ACC112 (cell line): ENCODE data around the gene EPHX1.
"Not testable (repeated sequence)": the region's sequence is repeated elsewhere in the genome, so short reads cannot be mapped to it uniquely, and the experiment has no call there.

Experiments
- H2AFZ ChIP-seq: fragments of 200-600 bp; sonication (generic); one replicate; pipeline ENCODE4 v1.6.0; 2017; ENCODE audit warnings: antibody characterized with exemption, low read length; ENCODE audit not compliant: unreplicated experiment
- H3K27ac ChIP-seq: fragments of 200-600 bp; sonication (generic); 2 replicates; pipeline ENCODE4 v1.5.1; 2014; ENCODE audit warnings: low read depth, mild to moderate bottlenecking, antibody characterized with exemption, low read length, moderate library complexity
- H3K27me3 ChIP-seq: fragments of 200-600 bp; sonication (generic); 2 replicates; pipeline ENCODE4 v1.6.1; 2014; ENCODE audit warnings: mild to moderate bottlenecking, antibody characterized with exemption, low read length, moderate library complexity, mixed read lengths; ENCODE audit not compliant: insufficient read depth
- H3K36me3 ChIP-seq: fragments of 200-600 bp; sonication (generic); 2 replicates; pipeline ENCODE4 v1.6.1; 2016; ENCODE audit warnings: mild to moderate bottlenecking, antibody characterized with exemption, low read length, moderate library complexity, mixed read lengths; ENCODE audit not compliant: insufficient read depth
- H3K4me1 ChIP-seq: fragments of 200-600 bp; sonication (generic); one replicate; pipeline ENCODE4 v1.6.1; 2016; ENCODE audit warnings: low read length, mixed read lengths; ENCODE audit not compliant: insufficient read depth, unreplicated experiment, control insufficient read depth
- H3K4me3 ChIP-seq: fragments of 200-600 bp; sonication (generic); 2 replicates; pipeline ENCODE4 v1.5.1; 2014; ENCODE audit warnings: mild to moderate bottlenecking, low read depth, low read length
- H3K79me2 ChIP-seq: fragments of 200-600 bp; sonication (generic); one replicate; pipeline ENCODE4 v1.6.0; 2016; ENCODE audit warnings: low read length; ENCODE audit not compliant: control insufficient read depth, unreplicated experiment, insufficient read depth

The EPHX1 gene

GRCh38 chr1:225828706-225829345 lies 18.9 kb downstream of the EPHX1 start:
- Histone ChIP-seq H3K27ac (no peak overlapping the region), H2AFZ (no peak overlapping the region)

GRCh38 chr1:225830841-225831240 lies 20.9 kb downstream of the EPHX1 start:
- peaks cover 12% of the 10 kb centered on the region for H3K4me1 ChIP-seq
- no peak overlapping the region for H2AFZ ChIP-seq
- H3K36me3 ChIP-seq, result peaks cover 7% of the 10 kb centered on the region; the same call in 1 of the 2 replicates
- no peak overlapping the region for H3K27ac ChIP-seq
- H3K79me2 ChIP-seq, result no peaks in the 10 kb centered on the region
- H3K4me3 ChIP-seq, result no peak overlapping the region
- H3K27me3 ChIP-seq, result no peaks in the 10 kb centered on the region

More at GRCh38 chr1:225828706-225829345, 18.9 kb downstream of the EPHX1 start:
- Histone ChIP-seq H3K4me3 (no peak overlapping the region), H3K36me3 (peaks cover 7% of the 10 kb centered on the region; the same call in 1 of the 2 replicates), H3K79me2 (no peaks in the 10 kb centered on the region), H3K27me3 (no peaks in the 10 kb centered on the region), H3K4me1 (no peaks in the 10 kb centered on the region)

GRCh38 chr1:225834417-225835329 lies 24.7 kb downstream of the EPHX1 start:
- Histone ChIP-seq H3K27ac (no peak overlapping the region), H3K4me3 (no peak overlapping the region), H2AFZ (no peak overlapping the region), H3K79me2 (no peaks in the 10 kb centered on the region), H3K36me3 (peaks cover 7% of the 10 kb centered on the region; the same call in 1 of the 2 replicates), H3K4me1 (peaks cover 15% of the 10 kb centered on the region), H3K27me3 (no peaks in the 10 kb centered on the region)

- Histone ChIP-seq H3K4me3 (no peak overlapping the region), H3K27me3 (no peaks in the 10 kb centered on the region), H2AFZ (no peak overlapping the region), H3K27ac (no peak overlapping the region), H3K36me3 (peaks cover 7% of the 10 kb centered on the region; the same call in 1 of the 2 replicates), H3K79me2 (no peaks in the 10 kb centered on the region), H3K4me1 (peaks cover 15% of the 10 kb centered on the region)
Observed at GRCh38 chr1:225835856-225836255, 25.9 kb downstream of the EPHX1 start.

DNA sequence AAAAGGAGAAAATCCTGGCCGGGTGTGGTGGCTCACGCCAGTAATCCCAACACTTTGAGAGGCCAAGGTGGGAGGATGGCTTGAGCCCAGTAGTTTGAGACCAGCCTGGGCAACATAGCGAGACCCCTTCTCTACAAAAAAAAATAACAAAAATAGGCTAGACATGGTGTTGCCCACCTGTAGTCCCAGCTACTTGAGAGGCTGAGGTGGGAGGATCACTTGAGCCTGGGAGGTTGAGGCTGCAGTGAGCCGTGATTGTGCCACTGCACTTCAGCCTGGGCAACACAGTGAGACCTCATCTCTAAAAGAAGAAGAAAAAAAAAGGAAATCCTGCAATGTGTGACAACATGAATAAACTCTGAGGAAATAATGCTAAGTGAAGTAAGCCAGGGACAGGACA lies 26.4 kb downstream of the EPHX1 start:
- H3K79me2 ChIP-seq, H3K27ac ChIP-seq, H3K27me3 ChIP-seq, H2AFZ ChIP-seq, H3K4me3 ChIP-seq, H3K36me3 ChIP-seq: not testable (repeated sequence)
- peaks cover 15% of the 10 kb centered on the region for H3K4me1 ChIP-seq

- H3K27me3 ChIP-seq, result no peaks in the 10 kb centered on the region
Observed at GRCh38 chr1:225838793-225839192, 28.9 kb downstream of the EPHX1 start.

GRCh38 chr1:225840223-225840610 lies 30.3 kb downstream of the EPHX1 start:
- no peak overlapping the region for H3K27ac ChIP-seq
- no peak overlapping the region for H2AFZ ChIP-seq
- no peaks in the 10 kb centered on the region for H3K79me2 ChIP-seq
- H3K27me3 ChIP-seq, result no peaks in the 10 kb centered on the region
- peaks cover 6% of the 10 kb centered on the region for H3K4me1 ChIP-seq
- H3K36me3 ChIP-seq, result no peaks in the 10 kb centered on the region
- H3K4me3 ChIP-seq, result no peak overlapping the region

More at GRCh38 chr1:225838793-225839192, 28.9 kb downstream of the EPHX1 start:
- no peaks in the 10 kb centered on the region for H3K79me2 ChIP-seq
- no peak overlapping the region for H3K27ac ChIP-seq
- peaks cover 15% of the 10 kb centered on the region for H3K4me1 ChIP-seq
- H2AFZ ChIP-seq, result no peak overlapping the region
- H3K4me3 ChIP-seq, result no peak overlapping the region
- no peaks in the 10 kb centered on the region for H3K36me3 ChIP-seq

DNA sequence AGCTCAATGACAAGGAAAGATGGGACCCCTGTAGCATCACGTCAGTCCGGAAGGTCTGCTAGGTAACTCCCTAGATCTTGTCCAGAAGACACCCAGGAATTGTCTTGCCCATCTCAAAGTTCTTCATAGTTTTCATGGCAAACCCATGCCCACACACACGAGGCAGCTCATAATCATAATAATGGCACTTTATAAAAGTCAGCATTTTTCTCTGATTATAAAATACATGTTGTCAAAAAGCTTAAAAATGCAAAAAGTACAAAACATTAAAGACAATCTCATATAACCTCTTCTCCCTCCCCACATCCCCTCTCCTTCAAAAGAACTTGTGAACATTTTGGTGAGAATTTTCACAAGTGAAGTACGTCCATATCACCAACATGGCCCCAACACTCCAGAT lies 30.8 kb downstream of the EPHX1 start:
- no peak overlapping the region for H3K27ac ChIP-seq
- H3K4me3 ChIP-seq, result no peak overlapping the region
- no peak overlapping the region for H2AFZ ChIP-seq
- H3K4me1 ChIP-seq, result peaks cover 4% of the 10 kb centered on the region
- H3K79me2 ChIP-seq, result no peaks in the 10 kb centered on the region
- no peaks in the 10 kb centered on the region for H3K27me3 ChIP-seq
- no peaks in the 10 kb centered on the region for H3K36me3 ChIP-seq

DNA sequence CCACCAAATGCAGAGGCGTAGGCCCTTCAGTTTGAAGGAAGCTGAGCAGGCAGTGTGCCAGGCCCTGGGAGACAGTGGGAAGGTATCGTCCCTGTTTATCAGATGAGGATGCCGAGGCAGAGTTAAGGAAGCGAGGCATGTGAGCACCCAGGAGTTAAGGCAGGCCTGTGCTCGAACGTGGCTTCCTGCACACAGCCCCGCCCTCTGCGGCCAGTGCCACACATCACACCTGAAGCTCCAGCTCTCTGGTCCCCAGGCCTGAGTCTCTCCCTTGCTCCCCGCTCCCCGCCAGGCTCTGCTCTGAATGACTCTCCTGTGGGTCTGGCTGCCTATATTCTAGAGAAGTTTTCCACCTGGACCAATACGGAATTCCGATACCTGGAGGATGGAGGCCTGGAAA lies 32.1 kb downstream of the EPHX1 start:
- Histone ChIP-seq H3K4me1 (no peaks in the 10 kb centered on the region), H3K79me2 (no peaks in the 10 kb centered on the region), H3K27me3 (no peaks in the 10 kb centered on the region), H3K36me3 (no peaks in the 10 kb centered on the region; the same call in 1 of the 2 replicates), H2AFZ (no peak overlapping the region), H3K27ac (no peak overlapping the region), H3K4me3 (no peak overlapping the region)

- Histone ChIP-seq H3K4me3 (no peak overlapping the region), H3K79me2 (no peaks in the 10 kb centered on the region), H2AFZ (no peak overlapping the region), H3K36me3 (no peaks in the 10 kb centered on the region; the same call in 1 of the 2 replicates), H3K27ac (no peak overlapping the region), H3K27me3 (no peaks in the 10 kb centered on the region), H3K4me1 (no peaks in the 10 kb centered on the region)
Observed at GRCh38 chr1:225842788-225843425, 33.0 kb downstream of the EPHX1 start.
